Pancreas (tissue), 10 donors: Measurements from ENCODE around the gene OR4X2. TPM values are rescaled to one million over a fixed set of nuclear protein-coding genes. Genes with fewer than 3 reads are reported as not detected.

Experiments used
- ATAC-seq, 4 donors: fragments of 200-7000 bp; cut with Tn5 transposase; one replicate each; pipeline versions ENCODE4 v1.8.0 to v1.9.1; 2020; ENCODE audit warnings: mild to moderate bottlenecking in 4 of 4, moderate library complexity in 4 of 4
- DNase-seq, 6 donors: peaks; one replicate each; pipeline ENCODE4 v3.0.0-alpha.2; 2020
- FAIRE-seq: peaks from 2 replicates; lab custom pipeline; 2012; peaks lifted over from hg19 to GRCh38; lab: Jason Lieb, UNC
- H3K27ac ChIP-seq, 4 donors: fragments of 200-600 bp; sonication (generic); 1 replicate in 3 of 4; 2 replicates in 1 of 4; pipeline versions ENCODE4 v1.5.0 to v1.8.0; 2020
- H3K27me3 ChIP-seq, 4 donors: fragments of 200-600 bp; one replicate each; pipeline ENCODE4 v1.8.0; 2021
- H3K36me3 ChIP-seq, 3 donors: fragments of 200-600 bp; sonication (generic) in 1 of 3; one replicate each; pipeline versions ENCODE4 v1.5.0 to v1.8.0; 2020 to 2021
- H3K4me1 ChIP-seq, 3 donors: fragments of 200-600 bp; one replicate each; pipeline ENCODE4 v1.8.0; 2021
- H3K4me3 ChIP-seq, 4 donors: fragments of 200-600 bp; sonication (generic) in 2 of 4; one replicate each; pipeline versions ENCODE4 v1.5.0 to v1.8.0; 2020 to 2021
- H3K9me3 ChIP-seq, 4 donors: fragments of 200-600 bp; one replicate each; pipeline ENCODE4 v1.8.0; 2021
- WGBS, 2 donors: extraction: QIAGEN DNeasy Blood & Tissue Kit; methylation state at CpG; one replicate each; pipeline ENCODE4 v1.1.7; 2013; 5-methylcytosine and 5-hydroxymethylcytosine counted together
- intact Hi-C, 3 donors: fragments of 100-400 bp; cut with DNase I; formaldehyde crosslinking; loops; one replicate each; pipeline versions ENCODE4 v1.11.1 to v1.14.2; 2022
- polyA plus RNA-seq, 2 donors: library from polyadenylated mRNA; stranded (reverse); fragments of 200-250 nt; gene quantifications; one replicate each; pipeline ENCODE4 v1.2.3, GENCODE V29; 2013
- total RNA-seq, 6 donors: library from RNA; stranded (reverse); fragmentation: NEBNext Ultra II Directional in 4 of 6; extraction: Animal tissue kit (Norgen Biotek cat#: 25700) in 4 of 6; gene quantifications; one replicate each; pipeline versions ENCODE4 v1.2.1 to v1.2.4, GENCODE V29; 2021 to 2023
- TF ChIP-seq, protein P1 (sequence below), 4 donors: fragments of 200-600 bp; sonication (generic) in 3 of 4; IDR thresholded peaks; one replicate each; pipeline versions ENCODE4 v1.5.0 to v1.8.0; 2021; ENCODE audit warnings: antibody characterized with exemption in 4 of 4
- donor health status: healthy with polysubstance abuse.
- donor health status: DM: no; HTN: no; CAD: no; lungs with moderate emphysema.
- donor health status: DM: no; HTN: no; CAD: no.
- donor health status: control.
- donor health status: control.
- donor health status: Bipolar disorder and iron deficiency.
- donor health status: DM: yes; HTN: yes; CAD: no.
- donor health status: DM: no; HTN: no; CAD: no.
- donor health status: DM: no; HTN: no; CAD: no.
- donor health status: DM: yes; HTN: yes; CAD: no.

The OR4X2 gene
- total and polyA plus RNA-seq, 8 donors, result not detected

DNA sequence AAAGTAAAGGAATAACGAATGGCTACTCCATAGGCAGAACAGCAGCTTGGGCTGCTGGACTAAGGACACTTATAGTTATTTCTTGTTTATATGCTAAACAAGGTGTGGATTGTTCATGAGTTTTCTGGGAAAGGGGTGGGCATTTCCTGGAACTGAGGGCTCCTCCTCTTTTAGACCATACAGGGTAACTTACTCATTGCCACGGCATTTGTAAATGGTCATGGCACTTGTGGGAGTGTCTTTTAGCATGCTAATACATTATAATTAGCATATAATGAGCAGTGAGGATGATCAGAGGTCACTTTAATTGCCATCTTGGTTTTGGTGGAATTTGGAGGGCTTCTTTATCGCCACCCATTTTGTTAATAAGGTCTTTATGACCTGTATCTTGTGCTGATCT is 25.7 kb downstream of the OR4X2 start:
- Histone ChIP-seq H3K4me3 (no peak overlapping the region), H3K4me1 (no peaks in the 10 kb centered on the region), H3K27ac (no peak overlapping the region), H3K27me3 (peaks cover 0 to 4% (median 0%) of the 10 kb centered on the region in 4 donors), H3K36me3 (no peaks in the 10 kb centered on the region), H3K9me3 (no peaks in the 10 kb centered on the region)
- DNase-seq (no peak), ATAC-seq (no peak), FAIRE-seq (no peak)
- WGBS, 2 donors, result 40 to 51% methylated on average over 3 of the region's 3 CpGs
- TF ChIP-seq, protein P1, sequence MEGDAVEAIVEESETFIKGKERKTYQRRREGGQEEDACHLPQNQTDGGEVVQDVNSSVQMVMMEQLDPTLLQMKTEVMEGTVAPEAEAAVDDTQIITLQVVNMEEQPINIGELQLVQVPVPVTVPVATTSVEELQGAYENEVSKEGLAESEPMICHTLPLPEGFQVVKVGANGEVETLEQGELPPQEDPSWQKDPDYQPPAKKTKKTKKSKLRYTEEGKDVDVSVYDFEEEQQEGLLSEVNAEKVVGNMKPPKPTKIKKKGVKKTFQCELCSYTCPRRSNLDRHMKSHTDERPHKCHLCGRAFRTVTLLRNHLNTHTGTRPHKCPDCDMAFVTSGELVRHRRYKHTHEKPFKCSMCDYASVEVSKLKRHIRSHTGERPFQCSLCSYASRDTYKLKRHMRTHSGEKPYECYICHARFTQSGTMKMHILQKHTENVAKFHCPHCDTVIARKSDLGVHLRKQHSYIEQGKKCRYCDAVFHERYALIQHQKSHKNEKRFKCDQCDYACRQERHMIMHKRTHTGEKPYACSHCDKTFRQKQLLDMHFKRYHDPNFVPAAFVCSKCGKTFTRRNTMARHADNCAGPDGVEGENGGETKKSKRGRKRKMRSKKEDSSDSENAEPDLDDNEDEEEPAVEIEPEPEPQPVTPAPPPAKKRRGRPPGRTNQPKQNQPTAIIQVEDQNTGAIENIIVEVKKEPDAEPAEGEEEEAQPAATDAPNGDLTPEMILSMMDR (IDR thresholded peaks at IDR 0.05), result no peak
- intact Hi-C loops, result no loop called here

DNA sequence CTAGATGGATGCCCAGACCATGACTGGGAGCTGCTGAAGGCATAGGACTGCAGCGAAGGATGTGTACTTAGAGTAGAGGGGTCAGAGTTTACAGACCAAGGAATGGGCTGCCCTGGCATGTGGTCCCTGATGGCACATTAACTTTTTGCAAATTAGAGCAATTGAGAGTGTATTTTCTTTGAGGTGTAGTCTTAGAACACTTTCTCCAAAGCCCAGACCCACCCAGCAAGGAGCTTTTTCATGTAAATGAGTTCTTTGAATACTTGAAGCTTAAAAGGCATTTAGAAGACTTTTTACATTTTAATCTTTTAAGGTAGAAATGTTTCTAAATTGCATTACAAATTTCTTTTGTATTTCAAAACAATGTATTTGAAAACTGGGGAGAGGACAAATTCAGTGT is 27.7 kb downstream of the OR4X2 start:
- peaks cover 0 to 4% (median 0%) of the 10 kb centered on the region in 4 donors for H3K27me3 ChIP-seq
- WGBS, 2 donors, result 23 to 33% methylated on average over 1 of the region's 1 CpG
- H3K36me3 ChIP-seq, result no peaks in the 10 kb centered on the region
- FAIRE-seq (no peak), ATAC-seq (no peak), DNase-seq (no peak)
- intact Hi-C loops, result no loop called here
- no peak overlapping the region for H3K4me3 ChIP-seq
- H3K27ac ChIP-seq, result no peak overlapping the region
- TF ChIP-seq, protein P1 (IDR thresholded peaks at IDR 0.05), result no peak
- no peaks in the 10 kb centered on the region for H3K4me1 ChIP-seq
- H3K9me3 ChIP-seq, result no peaks in the 10 kb centered on the region

Other genes starting within 250 kb of the OR4X2 start
- not detected for gene OR4B1, start 28.3 kb upstream of the OR4X2 start, total RNA-seq
- not detected for gene OR4B1, start 28.3 kb upstream of the OR4X2 start, polyA plus RNA-seq
- not detected for gene OR4X1, start 18.8 kb downstream of the OR4X2 start, total RNA-seq
- not detected for gene OR4X1, start 18.8 kb downstream of the OR4X2 start, polyA plus RNA-seq
- gene OR4S1, start 61.1 kb downstream of the OR4X2 start, total RNA-seq, result not detected
- not detected for gene OR4S1, start 61.1 kb downstream of the OR4X2 start, polyA plus RNA-seq
- gene OR4C3, start 79.8 kb downstream of the OR4X2 start, total RNA-seq, result not detected
- gene OR4C3, start 79.8 kb downstream of the OR4X2 start, polyA plus RNA-seq, result not detected
- gene OR4C5, start 121.4 kb downstream of the OR4X2 start, total RNA-seq, result not detected
- not detected for gene OR4C5, start 121.4 kb downstream of the OR4X2 start, polyA plus RNA-seq
- not detected for gene OR4A47, start 243.7 kb downstream of the OR4X2 start, total RNA-seq
- gene OR4A47, start 243.7 kb downstream of the OR4X2 start, polyA plus RNA-seq, result not detected